Stomach (tissue), 9 donors: ENCODE measurements around the gene KRT7. TPM values are rescaled to one million over a fixed set of nuclear protein-coding genes. Genes with fewer than 3 reads are reported as not detected.
"Not testable (repeated sequence)": the region's sequence is repeated elsewhere in the genome, so short reads cannot be mapped to it uniquely, and the experiment has no call there.

Experiments used
- DNase-seq, 2 donors: peaks; one replicate each; pipeline versions ENCODE4 v3.0.0 to v3.0.0-alpha.2; 2013 to 2019
- H3K27ac ChIP-seq, 5 donors: fragments of 200-600 bp in 4 of 5; sonication (generic) in 4 of 5; one replicate each; pipeline ENCODE4 v1.5.1; 2013 to 2019; ENCODE audit warnings: mild to moderate bottlenecking in 1 of 5, moderate library complexity in 1 of 5
- H3K27me3 ChIP-seq, 3 donors: fragments of 200-600 bp; sonication (generic); one replicate each; pipeline ENCODE4 v1.5.1; 2017 to 2019; ENCODE audit warnings: mixed run types in 1 of 3
- H3K36me3 ChIP-seq, 4 donors: fragments of 200-600 bp; sonication (generic); 1 replicate in 3 of 4; 2 replicates in 1 of 4; pipeline ENCODE4 v1.5.1; 2016 to 2019
- H3K4me1 ChIP-seq, 4 donors: fragments of 200-600 bp; sonication (generic); one replicate each; pipeline ENCODE4 v1.5.1; 2016 to 2019
- H3K4me3 ChIP-seq, 4 donors: fragments of 200-600 bp; sonication (generic) in 3 of 4; one replicate each; pipeline ENCODE4 v1.5.1; 2016 to 2019; ENCODE audit warnings: mild to moderate bottlenecking in 1 of 4
- H3K9me3 ChIP-seq, 4 donors: fragments of 200-600 bp; sonication (generic); one replicate each; pipeline ENCODE4 v1.5.1; 2016 to 2019
- CTCF ChIP-seq, 7 experiments: fragments of 450-650 bp in 4 of 7; fragments of 200-600 bp in 3 of 7; sonication (generic) in 3 of 7; IDR thresholded peaks; one replicate each; pipeline ENCODE4 v1.5.1; 2016 to 2019; ENCODE audit warnings: antibody characterized with exemption in 7 of 7, control low read depth in 2 of 7, mild to moderate bottlenecking in 1 of 7
- EP300 ChIP-seq: sonication (generic); formaldehyde crosslinking; IDR thresholded peaks from one replicate; pipeline ENCODE4 v1.6.1; 2017; ENCODE audit warnings: antibody characterized with exemption
- POLR2A ChIP-seq, 4 donors: fragments of 450-650 bp; IDR thresholded peaks; one replicate each; pipeline ENCODE4 v1.6.1; 2016; ENCODE audit warnings: antibody characterized with exemption in 4 of 4, control low read depth in 2 of 4, mild to moderate bottlenecking in 1 of 4, moderate library complexity in 1 of 4
- POLR2AphosphoS5 ChIP-seq, 3 donors: sonication (generic); formaldehyde crosslinking; IDR thresholded peaks; one replicate each; pipeline ENCODE4 v1.6.1; 2016; ENCODE audit warnings: antibody characterized with exemption in 3 of 3
- WGBS, 5 donors: extraction: QIAGEN DNeasy Blood & Tissue Kit in 3 of 5; methylation state at CpG; one replicate each; pipeline versions ENCODE4 v1.1.5 to v1.1.7; 2013 to 2018; 5-methylcytosine and 5-hydroxymethylcytosine counted together
- intact Hi-C: fragments of 100-400 bp; cut with DNase I; formaldehyde crosslinking; loops from one replicate; pipeline ENCODE4 v1.15.1; 2023; ENCODE audit warnings: low total_unique reads
- polyA plus RNA-seq, 3 donors: library from polyadenylated mRNA; stranded (reverse); fragments of 200-250 nt; gene quantifications; one replicate each; pipeline ENCODE4 v1.2.3, GENCODE V29; 2013
- total RNA-seq, 5 donors: library from RNA; depleted of rRNA; stranded (reverse); fragments of >200 nt; gene quantifications; one replicate each; pipeline versions ENCODE4 v1.1.0 to v1.2.3, GENCODE V29; 2014 to 2016
- donor health status: healthy with polysubstance abuse.
- donor health status: Bipolar disorder and iron deficiency.
- donor health status: healthy.

KRT7 gene
- total and polyA plus RNA-seq, 8 donors = 6.4 to 214 (median 117) TPM; not detected in 2

GRCh38 chr12:52280796-52281560 lies 47.9 kb downstream of the KRT7 start:
- peak in 2 of 3 donors; percentile 13 to 20 for TF ChIP-seq POLR2AphosphoS5 (IDR thresholded peaks at IDR 0.05)
- no peak for TF ChIP-seq POLR2A (IDR thresholded peaks at IDR 0.05)
- 43 to 60% (median 55%) methylated on average over 4 of the region's 4 CpGs for WGBS, 5 donors
- DNase-seq = peak; percentile 47 to 67
- Histone ChIP-seq H3K9me3 (no peaks in the 10 kb centered on the region), H3K36me3 (no peaks in the 10 kb centered on the region), H3K27me3 (peaks cover 0 to 27% (median 0%) of the 10 kb centered on the region in 3 donors), H3K4me3 (no peak overlapping the region), H3K27ac (peak overlapping the region in 4 of 5 donors; percentile 60 to 91 (median 70)), H3K4me1 (peaks cover 15 to 34% (median 26%) of the 10 kb centered on the region in 4 donors)
- intact Hi-C loops = no loop called here

GRCh38 chr12:52284562-52285171 lies 51.6 kb downstream of the KRT7 start:
- Histone ChIP-seq H3K27me3 (no peaks in the 10 kb centered on the region), H3K4me3 (no peak overlapping the region), H3K36me3 (no peaks in the 10 kb centered on the region), H3K9me3 (no peaks in the 10 kb centered on the region), H3K4me1 (peaks cover 10 to 21% (median 15%) of the 10 kb centered on the region in 4 donors), H3K27ac (no peak overlapping the region)
- DNase-seq = peak in 1 of 2 donors; percentile 16
- intact Hi-C loops = no loop called here
- TF ChIP-seq CTCF (IDR thresholded peaks at IDR 0.05) (no peak), POLR2A (IDR thresholded peaks at IDR 0.05) (no peak), EP300 (no peak), POLR2AphosphoS5 (IDR thresholded peaks at IDR 0.05) (no peak)
- WGBS, 5 donors = 49 to 85% (median 63%) methylated on average over 4 of the region's 4 CpGs

GRCh38 chr12:52285172-52285745 lies 52.2 kb downstream of the KRT7 start:
- Histone ChIP-seq H3K4me1 (peaks cover 8 to 15% (median 12%) of the 10 kb centered on the region in 4 donors), H3K27ac (no peak overlapping the region), H3K9me3 (no peaks in the 10 kb centered on the region), H3K36me3 (no peaks in the 10 kb centered on the region), H3K4me3 (no peak overlapping the region), H3K27me3 (no peaks in the 10 kb centered on the region)
- intact Hi-C loops = no loop called here
- no peak for TF ChIP-seq POLR2A (IDR thresholded peaks at IDR 0.05)
- no peak for TF ChIP-seq CTCF (IDR thresholded peaks at IDR 0.05)
- no peak for TF ChIP-seq POLR2AphosphoS5 (IDR thresholded peaks at IDR 0.05)
- no peak for TF ChIP-seq EP300
- no peak for DNase-seq
- 81 to 95% (median 92%) methylated on average over 2 of the region's 2 CpGs for WGBS, 5 donors

- Histone ChIP-seq H3K27ac (no peak overlapping the region), H3K4me3 (no peak overlapping the region), H3K36me3 (no peaks in the 10 kb centered on the region), H3K27me3 (no peaks in the 10 kb centered on the region), H3K9me3 (no peaks in the 10 kb centered on the region), H3K4me1 (peaks cover 4 to 8% (median 6%) of the 10 kb centered on the region in 4 donors)
- intact Hi-C loops = no loop called here
- TF ChIP-seq EP300 = no peak
- TF ChIP-seq CTCF (IDR thresholded peaks at IDR 0.05) = no peak
- TF ChIP-seq POLR2AphosphoS5 (IDR thresholded peaks at IDR 0.05) = no peak
- TF ChIP-seq POLR2A (IDR thresholded peaks at IDR 0.05) = no peak
- DNase-seq = peak in 1 of 2 donors; percentile 24
- WGBS, 5 donors = 80 to 87% (median 86%) methylated on average over 15 to 24 of the region's 24 CpGs
Observed at GRCh38 chr12:52285851-52286530, 52.9 kb downstream of the KRT7 start.

- peak in 1 of 2 donors; percentile 22 for DNase-seq
- H3K4me1 ChIP-seq, H3K27me3 ChIP-seq, H3K9me3 ChIP-seq, H3K4me3 ChIP-seq, H3K27ac ChIP-seq, intact Hi-C loops, H3K36me3 ChIP-seq: not testable (repeated sequence)
- WGBS, 5 donors = 77 to 93% (median 86%) methylated on average over 12 to 21 of the region's 21 CpGs
Observed at GRCh38 chr12:52286857-52287785, 54.1 kb downstream of the KRT7 start.

GRCh38 chr12:52287816-52288805 lies 55.1 kb downstream of the KRT7 start:
- WGBS, 5 donors = 80 to 91% (median 86%) methylated on average over 11 to 17 of the region's 17 CpGs
- H3K4me3 ChIP-seq, H3K9me3 ChIP-seq, intact Hi-C loops, H3K36me3 ChIP-seq, H3K4me1 ChIP-seq, H3K27ac ChIP-seq: not testable (repeated sequence)
- peaks cover 0 to 15% (median 7%) of the 10 kb centered on the region in 3 donors for H3K27me3 ChIP-seq
- peak in 1 of 2 donors; percentile 13 for DNase-seq
